Memory B cell (primary cell): ENCODE measurements around the gene KRTAP10-2.

Experiments
- ATAC-seq: fragments of 150-1000 bp; cut with Tn5 transposase; 2 replicates; pipeline ENCODE4 v1.10.0; 2021; ENCODE audit warnings: low read depth, mild to moderate bottlenecking, moderate library complexity
- DNase-seq, 2 donors: peaks; one replicate each; pipeline ENCODE4 v3.0.0; 2022; ENCODE audit warnings: low spot score in 2 of 2
- H3K27ac Mint-ChIP-seq: one replicate; pipeline ENCODE4 v1.8.0; 2022; ENCODE audit warnings: mild to moderate bottlenecking, moderate library complexity, mixed read lengths
- H3K27me3 Mint-ChIP-seq: one replicate; pipeline ENCODE4 v1.8.0; 2022; ENCODE audit warnings: mixed read lengths
- H3K36me3 Mint-ChIP-seq: one replicate; pipeline ENCODE4 v1.8.0; 2022; ENCODE audit warnings: mild to moderate bottlenecking, mixed read lengths
- H3K4me1 Mint-ChIP-seq: one replicate; pipeline ENCODE4 v1.8.0; 2022; ENCODE audit warnings: mixed read lengths
- H3K4me3 Mint-ChIP-seq: one replicate; pipeline ENCODE4 v1.8.0; 2022; ENCODE audit warnings: mild to moderate bottlenecking, moderate library complexity, mixed read lengths
- H3K9me3 Mint-ChIP-seq: one replicate; pipeline ENCODE4 v1.8.0; 2022; ENCODE audit warnings: mixed read lengths

The KRTAP10-2 gene

DNA sequence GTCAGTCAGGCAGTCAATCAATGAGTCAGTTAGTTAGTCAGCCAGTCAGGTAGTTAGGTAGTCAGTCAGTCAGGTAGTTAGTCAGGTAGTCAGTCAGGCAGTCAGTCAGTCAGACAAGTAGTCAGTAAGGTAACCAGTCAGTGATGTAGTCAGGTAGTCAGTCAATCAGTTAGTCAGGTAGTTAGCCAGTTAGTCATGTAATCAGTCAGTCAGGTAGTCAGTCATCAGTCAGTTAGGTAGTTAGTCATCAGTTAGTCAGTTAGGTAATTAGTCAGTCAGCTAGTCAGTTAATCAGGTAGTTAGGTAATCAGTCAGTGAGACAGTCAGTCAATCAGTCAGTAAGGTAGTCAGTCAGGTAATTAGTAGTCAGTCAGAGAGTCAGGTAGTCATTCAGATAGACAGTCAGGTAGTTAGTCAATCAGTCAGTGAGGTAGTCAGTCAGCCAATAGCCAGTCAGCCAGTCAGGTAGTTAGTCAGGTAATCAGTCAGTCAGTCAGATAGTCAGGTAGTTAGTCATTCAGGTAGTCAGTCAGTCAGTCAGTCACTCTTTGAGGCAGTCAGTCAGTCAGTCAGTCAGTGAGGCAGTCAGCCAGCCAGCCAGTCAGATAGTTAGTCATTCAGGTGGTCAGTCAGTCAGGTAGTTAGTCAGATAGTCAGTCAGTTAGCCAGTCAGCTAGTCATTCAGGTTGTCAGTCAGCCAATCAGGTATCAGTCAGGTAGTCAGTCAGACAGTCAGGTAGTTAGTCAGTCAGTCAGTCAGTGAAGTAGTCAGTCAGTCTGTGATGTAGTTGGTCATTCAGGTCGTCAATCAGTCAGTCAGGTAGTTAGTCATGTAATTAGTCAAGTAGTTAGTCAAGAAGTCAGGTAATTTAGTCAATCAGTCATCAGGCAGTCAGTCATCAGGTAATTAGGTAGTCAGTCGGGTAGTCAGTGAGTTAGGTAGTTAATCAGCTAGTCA is 26.6 kb downstream of the KRTAP10-2 start:
- Mint-ChIP-seq H3K9me3 (no peaks in the 10 kb centered on the region), H3K27me3 (peaks cover 4% of the 10 kb centered on the region)
- no peak for ATAC-seq

DNA sequence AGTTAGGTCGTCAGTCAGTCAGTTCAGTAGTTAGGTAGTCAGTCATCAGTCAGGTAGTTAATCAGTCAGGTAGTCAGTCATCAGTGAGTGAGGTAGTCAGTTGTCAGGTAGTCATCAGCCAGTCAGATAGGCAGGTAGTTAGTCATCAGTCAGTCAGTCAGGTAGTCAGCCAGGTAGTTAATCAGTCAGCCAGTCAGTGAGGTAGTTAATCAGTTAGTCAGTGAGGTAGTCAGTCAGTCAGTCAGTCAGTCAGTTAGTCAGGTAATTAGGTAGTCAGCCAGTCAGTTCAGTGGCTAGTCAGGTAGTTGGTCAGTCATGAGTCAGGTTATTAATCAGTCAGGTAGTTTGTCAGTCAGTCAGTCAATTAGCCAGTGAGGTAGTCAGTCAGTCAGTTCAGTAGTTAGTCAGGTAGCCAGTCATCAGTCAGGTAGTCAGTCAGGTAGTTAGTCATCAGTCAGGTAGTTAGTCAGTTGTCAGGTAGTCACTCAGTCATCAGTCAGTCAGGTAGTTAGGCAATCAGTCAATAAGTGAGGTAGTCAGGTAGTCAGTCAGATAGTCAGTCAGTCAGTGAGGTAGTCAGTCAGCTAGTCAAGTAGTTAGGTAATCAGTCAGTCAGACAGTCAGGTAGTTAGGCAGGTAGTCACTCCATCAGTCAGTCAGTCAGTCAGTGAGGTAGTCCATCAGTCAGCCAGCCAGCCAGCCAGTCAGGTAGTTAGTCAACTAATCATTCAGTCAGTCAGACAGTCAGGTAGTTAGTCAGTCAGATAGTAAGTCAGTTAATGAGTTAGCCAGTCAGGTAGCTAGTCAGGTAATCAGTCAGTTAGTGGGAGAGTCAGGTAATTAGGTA is 27.5 kb downstream of the KRTAP10-2 start:
- Mint-ChIP-seq H3K36me3 (no peaks in the 10 kb centered on the region), H3K9me3 (no peaks in the 10 kb centered on the region), H3K27me3 (peaks cover 6% of the 10 kb centered on the region), H3K27ac (no peak overlapping the region), H3K4me1 (no peaks in the 10 kb centered on the region), H3K4me3 (no peak overlapping the region)
- ATAC-seq (no peak), DNase-seq (no peak)

More for the DNA sequence above, 26.6 kb downstream of the KRTAP10-2 start:
- Mint-ChIP-seq H3K4me3 (no peak overlapping the region), H3K27ac (no peak overlapping the region), H3K36me3 (no peaks in the 10 kb centered on the region), H3K4me1 (no peaks in the 10 kb centered on the region)
- no peak for DNase-seq

DNA sequence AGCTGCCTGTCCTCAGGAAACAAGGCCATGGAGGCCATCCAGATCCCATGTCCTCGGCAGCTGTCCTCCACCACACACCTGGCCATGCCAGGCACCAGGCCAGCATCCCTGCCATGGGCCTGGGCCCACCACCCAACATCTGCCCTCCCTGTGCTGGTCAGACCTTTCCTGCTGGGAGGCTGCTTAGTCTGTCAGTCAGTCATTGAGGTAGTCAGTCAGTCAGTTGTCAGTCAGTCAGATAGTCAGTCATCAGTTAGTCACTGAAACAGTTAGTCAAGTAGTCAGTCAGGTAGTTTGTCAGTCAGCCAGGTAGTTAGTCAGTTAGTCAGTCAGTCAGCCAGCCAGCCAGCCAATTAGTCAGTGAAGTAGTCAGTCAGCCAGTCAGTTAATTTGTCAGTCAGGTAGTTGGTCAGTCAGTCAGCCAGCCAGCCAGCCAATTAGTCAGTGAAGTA is 28.5 kb downstream of the KRTAP10-2 start:
- ATAC-seq (no peak), DNase-seq (no peak)
- Mint-ChIP-seq H3K4me1 (no peaks in the 10 kb centered on the region), H3K27me3 (peaks cover 6% of the 10 kb centered on the region), H3K9me3 (no peaks in the 10 kb centered on the region), H3K27ac (no peak overlapping the region), H3K4me3 (no peak overlapping the region), H3K36me3 (no peaks in the 10 kb centered on the region)

DNA sequence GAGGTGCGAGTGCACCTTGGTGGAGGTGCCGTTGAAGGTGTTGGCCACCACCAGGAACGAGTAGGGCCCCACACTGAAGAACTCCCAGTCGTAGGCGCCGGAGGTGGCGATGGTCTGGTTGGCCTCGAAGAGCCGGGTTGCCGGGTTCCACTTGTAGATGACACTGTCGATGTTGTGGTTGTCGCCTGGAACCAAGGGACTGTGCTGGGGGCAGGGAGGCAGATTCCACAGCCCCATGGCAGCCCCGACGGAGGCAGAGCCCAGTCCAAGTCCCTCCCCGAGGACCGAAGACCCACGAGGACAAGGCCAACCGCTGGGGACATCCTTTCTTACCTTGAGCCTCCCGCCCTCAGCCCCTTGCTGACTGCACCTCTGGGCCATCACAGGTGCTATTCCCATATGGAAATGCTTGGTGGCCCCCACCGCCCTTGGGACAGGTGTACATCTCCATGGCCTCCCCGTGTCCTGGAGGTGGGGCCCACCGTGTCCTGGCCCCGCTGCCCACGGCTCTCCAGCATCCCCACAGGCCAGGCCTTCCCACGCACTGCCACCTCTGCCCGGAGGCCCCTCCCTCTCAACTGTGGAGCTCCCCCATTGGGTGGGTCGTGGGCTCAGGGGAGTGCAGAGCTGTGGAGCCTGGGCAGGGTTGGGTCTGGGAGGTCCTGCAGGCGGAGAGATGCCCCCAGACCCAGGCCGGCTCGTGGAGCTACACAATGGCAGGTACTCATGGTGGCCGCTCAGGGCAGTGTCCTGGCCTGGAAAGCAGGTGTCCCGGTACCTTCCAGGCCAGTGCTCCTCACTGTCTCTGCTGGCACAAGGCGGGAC is 29.2 kb downstream of the KRTAP10-2 start:
- no peak overlapping the region for H3K4me3 Mint-ChIP-seq
- H3K27ac Mint-ChIP-seq, result no peak overlapping the region
- ATAC-seq (no peak), DNase-seq (no peak)
- no peaks in the 10 kb centered on the region for H3K36me3 Mint-ChIP-seq
- peaks cover 6% of the 10 kb centered on the region for H3K27me3 Mint-ChIP-seq
- no peaks in the 10 kb centered on the region for H3K4me1 Mint-ChIP-seq
- H3K9me3 Mint-ChIP-seq, result no peaks in the 10 kb centered on the region

DNA sequence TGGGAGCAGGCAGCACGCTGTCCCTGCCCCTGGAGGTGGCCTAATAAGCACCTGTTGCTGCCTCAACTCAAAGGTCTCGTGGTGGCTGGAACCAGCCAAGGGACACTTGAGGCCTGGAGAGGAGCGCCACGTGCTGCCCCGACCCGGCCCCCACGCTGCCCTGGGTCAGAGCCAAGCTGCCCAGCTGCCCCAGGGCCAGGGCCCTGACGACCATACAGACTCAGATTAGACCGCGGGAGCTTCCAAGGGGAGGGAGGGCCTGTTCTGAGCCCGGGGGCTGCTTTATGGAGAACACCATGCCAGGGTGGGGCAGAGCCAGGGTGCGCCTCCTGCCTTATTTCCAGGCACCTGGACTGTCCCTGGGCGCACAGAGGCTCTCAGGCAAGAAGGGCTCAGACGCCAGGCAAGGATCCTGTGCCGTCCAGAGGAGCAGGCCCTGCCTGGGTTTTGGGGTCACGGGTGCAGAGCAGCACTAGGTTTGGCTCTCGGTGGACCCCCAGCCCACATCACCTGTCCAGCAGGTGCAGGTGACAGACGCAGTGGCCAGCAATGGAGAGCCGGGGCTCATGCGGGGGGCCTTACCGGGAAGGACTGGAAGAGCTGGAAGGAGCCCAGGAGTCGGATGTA is 29.9 kb downstream of the KRTAP10-2 start:
- no peak overlapping the region for H3K4me3 Mint-ChIP-seq
- H3K36me3 Mint-ChIP-seq, result no peaks in the 10 kb centered on the region
- H3K9me3 Mint-ChIP-seq, result no peaks in the 10 kb centered on the region
- no peak for DNase-seq
- peaks cover 6% of the 10 kb centered on the region for H3K27me3 Mint-ChIP-seq
- ATAC-seq, result no peak
- no peaks in the 10 kb centered on the region for H3K4me1 Mint-ChIP-seq
- H3K27ac Mint-ChIP-seq, result no peak overlapping the region

DNA sequence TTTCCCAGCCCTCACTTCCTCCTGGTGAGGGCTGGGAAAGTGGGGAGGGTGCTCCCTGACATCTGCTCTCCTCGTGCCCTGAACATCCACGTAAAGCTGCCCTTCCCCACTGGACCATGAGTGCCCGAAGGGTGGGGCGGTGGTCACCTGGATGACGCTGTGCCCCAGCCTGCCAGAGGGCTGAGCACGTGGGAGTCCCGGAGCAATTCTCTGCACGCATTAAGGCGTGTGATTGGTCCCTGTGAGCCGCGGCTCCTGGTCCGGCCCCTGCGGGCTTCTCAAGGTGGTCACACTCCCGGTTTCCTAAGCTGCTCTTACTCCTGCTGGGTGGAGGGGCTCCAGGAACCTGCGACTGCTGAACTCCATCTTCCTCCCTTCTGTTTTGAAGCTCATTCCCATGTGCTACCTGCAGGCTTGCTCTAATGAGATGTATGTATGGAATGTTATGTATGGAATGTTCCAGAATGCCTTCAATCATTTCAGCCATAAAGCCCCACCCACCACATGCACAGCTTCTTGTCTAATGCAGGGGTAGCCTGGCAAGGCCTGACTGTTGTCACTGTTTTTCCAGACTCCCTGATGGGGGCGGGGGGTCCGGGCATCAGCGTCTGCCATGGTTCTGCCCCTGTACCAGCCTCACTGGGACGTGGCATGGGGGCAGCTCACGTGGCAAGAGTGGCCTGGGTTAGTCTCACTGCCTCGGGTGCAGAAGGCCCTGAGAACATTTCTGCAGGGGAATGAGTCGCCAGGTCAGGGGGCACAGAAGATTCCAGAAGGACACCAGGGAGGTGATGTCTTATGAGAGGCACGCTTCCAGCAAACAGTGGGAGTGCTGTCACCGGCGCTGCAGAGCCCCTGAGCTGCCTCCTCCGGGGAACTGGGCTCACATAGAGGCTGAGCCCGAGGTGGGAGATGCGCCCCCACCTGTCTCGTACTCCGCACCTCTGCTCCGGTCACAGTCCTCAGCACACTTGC is 30.7 kb downstream of the KRTAP10-2 start:
- peaks cover 6% of the 10 kb centered on the region for H3K27me3 Mint-ChIP-seq
- no peak overlapping the region for H3K4me3 Mint-ChIP-seq
- no peak overlapping the region for H3K27ac Mint-ChIP-seq
- no peaks in the 10 kb centered on the region for H3K4me1 Mint-ChIP-seq
- ATAC-seq (no peak), DNase-seq (no peak)
- H3K9me3 Mint-ChIP-seq, result no peaks in the 10 kb centered on the region
- H3K36me3 Mint-ChIP-seq, result no peaks in the 10 kb centered on the region

DNA sequence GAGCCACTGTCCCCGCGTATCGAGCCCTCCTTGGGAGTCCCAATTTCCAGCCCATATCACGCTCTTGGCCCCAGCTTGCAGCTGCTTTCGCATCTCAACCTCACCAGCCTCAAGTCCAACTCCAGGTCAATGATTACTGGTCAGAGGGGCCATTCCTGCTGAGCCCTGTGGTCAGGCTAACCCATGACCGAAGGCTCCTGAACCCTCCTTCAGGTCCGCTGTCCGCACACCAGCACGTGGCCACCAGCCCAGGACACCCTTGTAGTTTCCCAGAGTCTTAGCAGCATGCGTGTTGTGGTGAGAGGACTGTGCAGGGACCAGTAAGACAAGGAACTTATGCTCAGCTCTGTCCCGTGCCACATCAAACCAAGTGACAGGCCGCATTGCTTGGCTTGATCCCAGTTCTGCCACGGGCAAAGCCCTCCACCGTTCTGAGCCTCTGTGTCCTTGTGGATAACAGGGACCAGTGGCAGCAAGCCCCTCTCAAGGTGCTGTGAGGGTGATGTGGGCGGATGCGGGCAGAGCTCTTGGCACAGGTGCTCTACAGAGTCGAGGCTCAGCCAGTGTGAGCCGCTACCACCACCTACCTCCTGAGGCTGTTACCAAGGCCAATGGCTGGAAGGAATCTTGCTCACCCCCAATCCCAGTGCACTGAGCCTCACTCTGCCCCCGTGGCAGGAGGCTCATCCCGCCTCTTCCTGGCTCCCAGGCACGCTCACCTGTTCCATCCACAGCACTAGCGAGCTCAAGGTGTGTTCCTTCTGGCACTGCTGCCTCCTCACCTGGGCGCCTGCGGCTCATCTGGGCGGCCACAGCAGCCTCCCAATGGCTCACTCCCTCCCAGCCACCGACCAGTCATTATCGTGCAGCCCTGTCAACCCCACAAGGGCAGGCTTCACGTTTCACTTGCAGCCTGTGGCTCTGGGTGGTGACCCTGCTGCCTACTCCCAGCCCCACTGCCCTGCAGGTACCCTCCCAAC is 31.7 kb downstream of the KRTAP10-2 start:
- Mint-ChIP-seq H3K27ac (no peak overlapping the region), H3K4me1 (no peaks in the 10 kb centered on the region), H3K27me3 (peaks cover 6% of the 10 kb centered on the region), H3K36me3 (no peaks in the 10 kb centered on the region), H3K4me3 (no peak overlapping the region), H3K9me3 (no peaks in the 10 kb centered on the region)
- DNase-seq (no peak), ATAC-seq (no peak)

DNA sequence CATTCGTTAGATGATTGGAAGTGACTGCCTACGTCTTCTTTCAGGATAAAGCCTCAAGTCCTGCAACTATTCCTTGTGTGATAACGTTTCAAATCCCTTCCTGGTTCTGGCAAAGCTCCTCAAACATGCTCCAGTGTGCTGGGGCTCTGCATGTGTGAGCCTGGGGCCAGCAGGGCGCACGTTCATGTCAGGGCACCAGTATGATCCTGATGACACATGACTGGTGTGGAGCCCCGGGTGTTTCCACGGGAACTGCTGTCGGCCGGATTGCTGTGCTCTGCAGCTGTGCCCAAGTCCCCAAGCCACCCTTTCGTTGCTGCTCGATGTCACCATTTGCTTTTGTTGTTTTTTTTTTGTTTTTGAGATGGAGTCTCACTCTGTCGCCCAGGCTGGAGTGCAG is 32.6 kb downstream of the KRTAP10-2 start:
- no peak overlapping the region for H3K4me3 Mint-ChIP-seq
- ATAC-seq, result no peak

DNA sequence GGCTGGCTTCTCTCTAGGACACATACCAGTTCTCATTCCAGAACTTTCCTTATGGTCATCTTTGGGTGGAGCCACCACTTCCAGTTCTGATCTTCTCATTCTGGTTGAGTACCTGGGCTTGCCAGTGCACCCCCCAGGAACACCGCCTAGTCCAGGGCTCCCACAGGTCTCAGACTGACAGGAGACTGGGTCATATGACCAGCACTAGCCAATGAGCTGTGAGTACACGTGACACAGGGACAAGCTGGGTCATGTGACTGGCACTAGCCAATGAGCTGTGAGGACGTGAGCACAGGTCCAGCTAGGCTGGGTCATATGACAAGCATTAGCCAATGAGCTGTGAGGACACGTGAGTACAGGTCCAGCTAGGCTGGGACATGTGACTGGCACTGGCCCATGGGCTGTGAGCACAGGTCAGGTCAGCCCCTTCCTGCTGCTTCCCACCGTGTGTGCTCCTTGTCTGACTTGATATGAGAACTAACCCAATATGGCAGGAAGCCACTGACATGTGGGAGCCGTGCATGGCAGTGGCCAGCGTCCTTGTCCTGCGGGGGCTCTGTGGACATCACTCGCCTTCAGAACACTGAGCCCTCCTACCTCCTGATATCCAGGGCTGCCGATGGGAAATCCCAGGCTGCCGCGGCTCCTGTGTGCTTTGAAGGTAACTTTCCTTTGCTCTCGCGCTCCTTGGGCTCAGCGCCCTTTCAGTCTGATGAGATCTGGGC is 34.0 kb downstream of the KRTAP10-2 start:
- Mint-ChIP-seq H3K27ac (no peak overlapping the region), H3K36me3 (no peaks in the 10 kb centered on the region), H3K9me3 (no peaks in the 10 kb centered on the region), H3K4me3 (no peak overlapping the region), H3K4me1 (no peaks in the 10 kb centered on the region), H3K27me3 (peaks cover 6% of the 10 kb centered on the region)
- DNase-seq, result no peak
- no peak for ATAC-seq

More for the DNA sequence above, 32.6 kb downstream of the KRTAP10-2 start:
- no peak for DNase-seq
- H3K36me3 Mint-ChIP-seq, result no peaks in the 10 kb centered on the region
- no peak overlapping the region for H3K27ac Mint-ChIP-seq
- H3K27me3 Mint-ChIP-seq, result peaks cover 6% of the 10 kb centered on the region
- H3K9me3 Mint-ChIP-seq, result no peaks in the 10 kb centered on the region
- H3K4me1 Mint-ChIP-seq, result no peaks in the 10 kb centered on the region

DNA sequence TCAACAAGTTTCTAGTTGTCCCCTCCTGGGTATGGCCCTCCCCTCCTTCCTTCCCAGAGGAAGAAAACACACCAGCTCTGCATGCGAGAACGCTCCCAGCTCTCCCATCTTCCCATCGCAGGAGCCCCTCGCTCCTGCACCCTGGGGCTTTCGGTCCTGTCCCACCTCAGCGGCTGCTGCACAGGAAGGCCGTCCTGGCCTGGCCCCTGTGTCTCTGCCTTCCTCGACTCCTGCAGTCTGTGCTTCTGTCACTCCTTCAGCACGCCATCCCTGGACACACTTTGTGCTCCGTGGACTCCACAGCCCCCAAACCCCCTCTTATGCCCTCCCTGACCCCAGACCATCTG is 34.5 kb downstream of the KRTAP10-2 start:
- peaks cover 6% of the 10 kb centered on the region for H3K27me3 Mint-ChIP-seq
- ATAC-seq (no peak), DNase-seq (no peak)
- no peak overlapping the region for H3K4me3 Mint-ChIP-seq
- H3K4me1 Mint-ChIP-seq, result no peaks in the 10 kb centered on the region
- H3K27ac Mint-ChIP-seq, result no peak overlapping the region
- no peaks in the 10 kb centered on the region for H3K9me3 Mint-ChIP-seq
- H3K36me3 Mint-ChIP-seq, result no peaks in the 10 kb centered on the region

DNA sequence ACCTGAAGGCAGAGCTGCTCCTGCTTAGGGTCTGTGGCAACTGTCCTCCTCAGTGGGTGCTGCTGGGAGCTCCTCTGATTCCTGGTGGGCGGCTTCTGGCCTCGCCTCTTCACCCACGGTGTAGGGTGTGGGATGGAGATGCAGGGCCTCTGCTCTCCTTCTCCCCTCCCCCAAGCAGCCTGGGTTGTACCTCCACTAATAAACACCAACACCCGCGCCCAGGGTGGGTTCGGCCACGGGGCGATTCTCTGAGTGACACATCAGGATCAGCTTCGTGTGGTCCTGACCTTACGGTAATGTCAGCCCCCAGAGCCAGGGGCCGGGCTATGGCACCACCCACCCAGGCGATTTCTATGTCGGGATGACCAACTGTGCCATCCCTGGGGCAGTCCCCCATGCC is 35.0 kb downstream of the KRTAP10-2 start:
- Mint-ChIP-seq H3K4me1 (no peaks in the 10 kb centered on the region), H3K27me3 (peaks cover 9% of the 10 kb centered on the region), H3K4me3 (no peak overlapping the region), H3K27ac (no peak overlapping the region), H3K36me3 (no peaks in the 10 kb centered on the region), H3K9me3 (no peaks in the 10 kb centered on the region)
- ATAC-seq (no peak), DNase-seq (no peak)
